ENCODE measurements around the gene CHKA.

- TF ChIP-seq CTCF (IDR thresholded peaks at IDR 0.05; ENCODE audit: low read length) (no peak), EZH2phosphoT487 (IDR thresholded peaks at IDR 0.05; ENCODE audit: low read length) (no peak)
Measured at GRCh38 chr11:68142441-68143309, 21.5 kb upstream of the CHKA start.

Data from MM.1S (cell line).